Smooth muscle cell (in vitro differentiated cells): ENCODE measurements around the gene NHERF1. TPM values are rescaled to one million over a fixed set of nuclear protein-coding genes. Genes with fewer than 3 reads are reported as not detected.

Source experiments
- DNase-seq: peaks from one replicate; lab custom pipeline; 2025; ENCODE audit not compliant: unreplicated experiment; lab: John Stamatoyannopoulos, UW
- H2AFZ ChIP-seq: fragments of 200-600 bp; sonication (generic); 2 replicates; pipeline ENCODE4 v1.6.0; 2016; ENCODE audit warnings: antibody characterized with exemption, low read depth, mild to moderate bottlenecking
- H3F3A ChIP-seq: fragments of 200-600 bp; sonication (generic); 2 replicates; pipeline ENCODE4 v1.6.0; 2017; ENCODE audit warnings: antibody characterized with exemption, low read depth
- H3K27ac ChIP-seq: fragments of 200-600 bp; sonication (generic); 2 replicates; pipeline ENCODE4 v1.5.1; 2016; ENCODE audit warnings: low read depth, mild to moderate bottlenecking
- H3K27me3 ChIP-seq: fragments of 200-600 bp; sonication (generic); 2 replicates; pipeline ENCODE4 v1.6.1; 2016; ENCODE audit warnings: low read depth, mild to moderate bottlenecking
- H3K36me3 ChIP-seq: fragments of 200-600 bp; sonication (generic); 2 replicates; pipeline ENCODE4 v1.5.1; 2016; ENCODE audit warnings: low read depth
- H3K4me1 ChIP-seq: fragments of 200-600 bp; sonication (generic); 2 replicates; pipeline ENCODE4 v1.5.1; 2016; ENCODE audit warnings: low read depth
- H3K4me2 ChIP-seq: fragments of 200-600 bp; sonication (generic); 2 replicates; pipeline ENCODE4 v1.6.0; 2016; ENCODE audit warnings: mild to moderate bottlenecking
- H3K4me3 ChIP-seq: fragments of 200-600 bp; sonication (generic); 2 replicates; pipeline ENCODE4 v1.5.1; 2016; ENCODE audit warnings: mild to moderate bottlenecking
- H3K79me2 ChIP-seq: fragments of 200-600 bp; sonication (generic); 2 replicates; pipeline ENCODE4 v1.6.0; 2016; ENCODE audit warnings: low read depth, mild to moderate bottlenecking
- H3K9ac ChIP-seq: fragments of 200-600 bp; sonication (generic); 2 replicates; pipeline ENCODE4 v1.6.0; 2016; ENCODE audit warnings: low read depth
- H3K9me3 ChIP-seq: fragments of 200-600 bp; sonication (generic); replicated peaks from 2 replicates; pipeline ENCODE4 v1.5.1; 2016; ENCODE audit warnings: low read depth
- H4K20me1 ChIP-seq: fragments of 200-600 bp; sonication (generic); 2 replicates; pipeline ENCODE4 v1.6.0; 2016; ENCODE audit warnings: low read depth
- WGBS: methylation state at CpG from one replicate; pipeline ENCODE4 v1.1.7; 2016; ENCODE audit warnings: low lambda C conversion rate; 5-methylcytosine and 5-hydroxymethylcytosine counted together
- polyA plus RNA-seq: library from polyadenylated mRNA; unstranded; fragments of >200 nt; fragmentation: Nextera tagmentation; extraction: Ambion mirVana; gene quantifications from 2 replicates; pipeline ENCODE4 v1.2.1, GENCODE V29; 2016
- total RNA-seq: library from RNA; depleted of rRNA; stranded (reverse); fragments of >200 nt; gene quantifications from 2 replicates; pipeline ENCODE4 v1.2.3, GENCODE V29; 2014
- TF ChIP-seq, protein P1 (sequence below): fragments of 200-600 bp; sonication (generic); IDR thresholded peaks from 2 replicates; pipeline ENCODE4 v1.5.1; 2017; ENCODE audit warnings: borderline replicate concordance, mild to moderate bottlenecking, antibody characterized with exemption; ENCODE audit not compliant: insufficient read depth, poor library complexity, severe bottlenecking

Gene NHERF1
- total and polyA plus RNA-seq, 2 experiments from 2014 or later, result 23.2 to 31.9 TPM

GRCh38 chr17:74769856-74770497, 21.5 kb downstream of the NHERF1 start:
- TF ChIP-seq, protein P1, sequence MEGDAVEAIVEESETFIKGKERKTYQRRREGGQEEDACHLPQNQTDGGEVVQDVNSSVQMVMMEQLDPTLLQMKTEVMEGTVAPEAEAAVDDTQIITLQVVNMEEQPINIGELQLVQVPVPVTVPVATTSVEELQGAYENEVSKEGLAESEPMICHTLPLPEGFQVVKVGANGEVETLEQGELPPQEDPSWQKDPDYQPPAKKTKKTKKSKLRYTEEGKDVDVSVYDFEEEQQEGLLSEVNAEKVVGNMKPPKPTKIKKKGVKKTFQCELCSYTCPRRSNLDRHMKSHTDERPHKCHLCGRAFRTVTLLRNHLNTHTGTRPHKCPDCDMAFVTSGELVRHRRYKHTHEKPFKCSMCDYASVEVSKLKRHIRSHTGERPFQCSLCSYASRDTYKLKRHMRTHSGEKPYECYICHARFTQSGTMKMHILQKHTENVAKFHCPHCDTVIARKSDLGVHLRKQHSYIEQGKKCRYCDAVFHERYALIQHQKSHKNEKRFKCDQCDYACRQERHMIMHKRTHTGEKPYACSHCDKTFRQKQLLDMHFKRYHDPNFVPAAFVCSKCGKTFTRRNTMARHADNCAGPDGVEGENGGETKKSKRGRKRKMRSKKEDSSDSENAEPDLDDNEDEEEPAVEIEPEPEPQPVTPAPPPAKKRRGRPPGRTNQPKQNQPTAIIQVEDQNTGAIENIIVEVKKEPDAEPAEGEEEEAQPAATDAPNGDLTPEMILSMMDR, result no peak
- no peaks in the 10 kb centered on the region for H3F3A ChIP-seq
- H4K20me1 ChIP-seq, result peaks cover 28% of the 10 kb centered on the region
- no peaks in the 10 kb centered on the region for H3K4me1 ChIP-seq
- H3K27me3 ChIP-seq, result no peaks in the 10 kb centered on the region
- H3K79me2 ChIP-seq, result peaks cover 4% of the 10 kb centered on the region
- no peak overlapping the region for H3K4me3 ChIP-seq
- H3K9ac ChIP-seq, result no peak overlapping the region
- H3K9me3 ChIP-seq, result no peaks in the 10 kb centered on the region
- DNase-seq, result no peak
- H3K36me3 ChIP-seq, result no peaks in the 10 kb centered on the region
- H2AFZ ChIP-seq, result no peak overlapping the region
- no peak overlapping the region for H3K4me2 ChIP-seq
- no peak overlapping the region for H3K27ac ChIP-seq
- 86% methylated on average over 5 of the region's 5 CpGs for WGBS

GRCh38 chr17:74770498-74771318, 22.3 kb downstream of the NHERF1 start:
- Histone ChIP-seq H3K4me2 (no peak overlapping the region), H3K9ac (no peak overlapping the region), H3K9me3 (no peaks in the 10 kb centered on the region), H3K36me3 (no peaks in the 10 kb centered on the region), H3K27me3 (no peaks in the 10 kb centered on the region), H4K20me1 (peaks cover 28% of the 10 kb centered on the region), H3K4me1 (peaks cover 7% of the 10 kb centered on the region), H3K79me2 (peaks cover 11% of the 10 kb centered on the region), H3K4me3 (no peak overlapping the region), H2AFZ (no peak overlapping the region), H3K27ac (no peak overlapping the region), H3F3A (no peaks in the 10 kb centered on the region)
- TF ChIP-seq, protein P1, result peak; percentile 55
- DNase-seq, result no peak
- WGBS, result 75% methylated on average over 16 of the region's 16 CpGs

DNA sequence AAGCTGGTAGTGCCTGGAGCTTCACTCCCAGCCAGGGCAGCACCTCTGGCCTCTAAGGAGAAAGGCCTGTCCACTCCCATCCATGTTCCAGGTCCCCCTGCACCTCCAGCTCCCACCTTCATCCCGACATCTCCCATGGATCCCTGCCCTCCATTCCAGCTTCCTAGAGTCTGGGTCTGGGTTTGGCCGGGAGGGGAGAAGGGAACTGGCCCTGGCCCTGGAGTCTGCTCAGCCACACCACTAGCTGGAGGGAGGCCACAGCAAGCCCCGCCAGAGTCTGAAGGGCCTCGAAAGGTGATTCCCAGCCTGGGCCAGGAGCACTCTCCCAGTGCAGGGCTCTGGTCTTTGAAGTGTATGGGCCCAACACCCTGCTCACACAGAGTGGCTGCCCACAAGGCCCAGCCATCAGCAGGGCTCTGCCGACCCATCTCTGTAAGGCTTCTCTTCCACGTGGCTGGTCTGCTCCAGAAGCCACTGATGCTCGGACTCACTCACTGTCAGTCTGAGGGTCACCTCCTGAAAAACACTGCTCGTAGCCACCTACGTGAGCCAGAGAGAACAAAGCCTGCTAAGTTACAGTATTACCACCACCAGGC, 23.0 kb downstream of the NHERF1 start:
- Histone ChIP-seq H3K4me1 (peaks cover 7% of the 10 kb centered on the region), H3K9me3 (no peaks in the 10 kb centered on the region)
- WGBS, result 94% methylated on average over 9 of the region's 9 CpGs

More for the DNA sequence above, 23.0 kb downstream of the NHERF1 start:
- no peaks in the 10 kb centered on the region for H3K36me3 ChIP-seq
- no peak overlapping the region for H3K4me2 ChIP-seq
- no peak overlapping the region for H3K4me3 ChIP-seq
- no peaks in the 10 kb centered on the region for H3F3A ChIP-seq
- peaks cover 13% of the 10 kb centered on the region for H3K79me2 ChIP-seq
- H3K27me3 ChIP-seq, result no peaks in the 10 kb centered on the region
- no peak overlapping the region for H3K27ac ChIP-seq
- H4K20me1 ChIP-seq, result peaks cover 28% of the 10 kb centered on the region
- no peak overlapping the region for H3K9ac ChIP-seq
- H2AFZ ChIP-seq, result no peak overlapping the region
- TF ChIP-seq, protein P1, result no peak
- no peak for DNase-seq
